M059J (cell line): ENCODE measurements around the gene USP54. TPM values are rescaled to one million over a fixed set of nuclear protein-coding genes. Genes with fewer than 3 reads are reported as not detected.

Experiments
- DNase-seq: peaks from one replicate; pipeline ENCODE4 v3.0.0-alpha.2; 2012; ENCODE audit warnings: low read depth
- total RNA-seq: library from RNA; depleted of rRNA; stranded (reverse); fragments of >200 nt; shearing (Covaris generic); gene quantifications from 2 replicates; pipeline ENCODE4 v1.2.3, GENCODE V29; 2014; rRNA removed

The USP54 gene
- total RNA-seq, 1 experiment from 2014 or later: 13.5 TPM

DNA sequence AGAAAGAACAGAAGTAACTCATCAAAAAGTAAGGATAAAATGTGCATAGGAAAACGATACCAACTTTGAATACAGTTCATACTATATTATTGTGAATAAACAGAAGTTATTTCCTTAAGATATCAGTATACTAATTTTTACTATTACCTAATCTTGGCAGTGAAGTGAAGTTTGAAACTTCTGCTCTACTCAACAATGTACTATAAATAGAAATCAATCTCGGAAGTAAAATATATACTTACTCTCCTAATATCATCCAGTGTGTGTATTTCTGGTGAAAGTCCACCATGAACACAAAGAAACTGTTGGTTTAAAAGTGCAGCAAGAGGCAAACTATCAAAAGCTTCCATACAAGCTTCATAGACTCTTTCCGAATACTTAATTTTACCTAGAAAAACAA, 119.9 kb downstream of the USP54 start:
- no peak for DNase-seq

DNA sequence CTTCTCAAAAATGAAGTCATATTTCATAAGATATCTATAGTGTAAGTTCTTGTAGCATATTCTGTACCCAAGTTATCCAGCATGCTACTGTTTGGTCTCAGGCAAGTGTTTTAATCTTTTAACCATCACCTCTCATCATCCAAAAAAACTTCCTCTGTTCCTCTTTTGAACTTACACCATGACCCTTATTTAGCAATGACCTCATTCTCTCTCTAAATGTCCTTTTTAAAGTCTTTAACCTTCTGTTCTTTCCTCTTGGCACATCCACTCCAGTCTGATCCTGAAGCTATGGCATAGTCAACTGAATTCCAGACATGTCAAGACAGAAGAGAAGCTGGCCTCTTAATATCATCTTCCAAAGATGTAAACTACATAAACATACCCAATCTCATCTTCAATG, 121.6 kb downstream of the USP54 start:
- DNase-seq: no peak

DNA sequence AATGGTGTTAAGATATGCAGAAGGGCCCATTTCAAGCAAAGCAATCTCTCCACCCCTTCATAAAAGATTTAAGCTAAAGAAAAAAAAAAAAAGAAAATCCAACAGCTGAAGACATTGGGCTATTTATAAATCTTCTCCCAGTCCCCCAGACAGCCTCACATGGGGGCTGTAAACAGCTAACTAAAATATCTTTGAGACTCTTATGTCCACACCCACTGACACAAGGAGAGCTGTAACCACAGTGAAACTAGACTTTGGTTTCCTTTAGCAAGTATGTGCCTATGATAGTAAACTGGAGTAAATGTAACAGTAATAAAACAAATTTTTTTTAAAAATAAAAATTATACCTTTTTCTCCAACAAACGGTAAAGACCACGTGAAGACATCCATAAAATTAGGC, 123.9 kb downstream of the USP54 start:
- DNase-seq: no peak

DNA sequence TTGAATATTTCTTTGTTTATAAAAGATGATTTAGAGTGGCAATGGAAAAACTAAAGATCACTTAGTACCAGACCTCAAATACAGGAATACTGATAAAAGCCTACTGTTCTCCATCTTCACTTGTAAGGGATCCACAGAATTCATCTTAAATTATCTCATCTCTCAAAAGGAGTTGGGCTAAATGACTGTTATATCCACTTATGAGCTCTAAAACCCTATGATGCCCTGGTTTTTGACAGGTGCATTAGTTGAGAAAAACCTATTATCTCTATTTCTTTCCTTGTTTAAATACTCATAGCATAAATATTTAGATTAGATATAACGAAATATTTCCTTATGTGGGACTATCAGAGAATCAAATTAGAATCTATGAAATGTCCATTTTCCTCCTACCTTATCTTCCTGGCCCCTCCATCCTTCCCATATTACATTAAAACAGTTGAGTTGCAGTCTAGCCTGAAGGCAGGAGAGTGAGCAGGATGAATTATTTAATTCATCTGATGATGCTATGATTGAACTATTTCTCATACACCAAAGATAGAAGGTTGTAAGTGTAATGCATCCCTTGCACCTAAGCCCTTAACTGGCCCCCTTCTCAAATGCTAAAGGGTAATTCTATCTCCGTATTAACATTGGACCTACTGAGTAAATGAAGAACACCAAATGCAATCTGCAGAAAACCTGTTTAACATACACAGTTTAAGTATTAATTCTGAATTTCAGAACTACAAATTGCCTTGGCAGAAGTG, 125.0 kb downstream of the USP54 start:
- no peak for DNase-seq

DNA sequence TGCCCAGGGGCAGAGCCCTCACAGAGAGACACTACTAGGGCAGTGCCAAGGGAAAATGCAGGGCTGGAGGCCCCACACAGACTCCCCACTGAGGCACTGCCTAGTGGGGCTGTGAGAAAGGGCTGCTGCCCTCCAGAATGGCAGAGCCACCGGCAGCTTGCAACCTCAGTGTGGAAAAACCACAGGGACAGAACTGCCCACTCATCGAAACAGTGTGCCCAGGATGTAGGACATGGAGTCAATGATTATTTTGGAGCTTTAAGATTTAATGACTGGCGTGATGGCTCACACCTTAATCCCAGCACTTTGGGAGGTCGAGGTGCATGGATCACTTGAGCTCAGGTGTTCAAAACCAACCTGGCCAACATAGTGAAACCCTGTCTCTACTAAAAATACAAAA, 130.2 kb downstream of the USP54 start:
- no peak for DNase-seq

DNA sequence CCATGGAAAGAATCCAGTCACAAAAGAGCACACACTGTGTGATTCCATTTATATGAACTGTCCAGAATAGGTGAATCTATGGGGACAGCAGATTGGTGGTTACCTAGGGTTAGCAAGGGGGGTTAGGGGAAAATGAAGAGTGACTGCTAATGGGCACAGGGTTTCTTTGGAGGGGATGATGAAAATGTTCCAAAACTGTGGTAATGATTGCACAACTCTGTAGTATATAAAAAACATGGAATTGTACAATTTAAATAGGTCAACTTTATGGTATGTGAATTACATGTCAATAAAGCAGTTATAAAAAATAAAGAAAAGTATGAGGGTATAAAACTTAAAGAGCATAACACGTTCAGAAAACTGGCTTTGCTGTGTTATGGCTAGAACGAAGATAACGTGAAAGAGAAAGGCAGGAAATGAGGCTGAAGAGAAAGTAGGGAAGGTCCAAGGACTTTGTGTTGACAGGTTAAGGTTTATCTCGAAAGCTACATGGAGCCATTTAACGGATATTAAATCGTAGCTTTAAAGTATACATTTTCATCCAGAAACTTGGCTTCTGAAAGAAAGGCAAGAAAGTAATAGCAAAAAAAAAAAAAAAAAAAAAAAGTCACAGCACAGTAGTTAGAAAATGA, 131.3 kb downstream of the USP54 start:
- DNase-seq: no peak

DNA sequence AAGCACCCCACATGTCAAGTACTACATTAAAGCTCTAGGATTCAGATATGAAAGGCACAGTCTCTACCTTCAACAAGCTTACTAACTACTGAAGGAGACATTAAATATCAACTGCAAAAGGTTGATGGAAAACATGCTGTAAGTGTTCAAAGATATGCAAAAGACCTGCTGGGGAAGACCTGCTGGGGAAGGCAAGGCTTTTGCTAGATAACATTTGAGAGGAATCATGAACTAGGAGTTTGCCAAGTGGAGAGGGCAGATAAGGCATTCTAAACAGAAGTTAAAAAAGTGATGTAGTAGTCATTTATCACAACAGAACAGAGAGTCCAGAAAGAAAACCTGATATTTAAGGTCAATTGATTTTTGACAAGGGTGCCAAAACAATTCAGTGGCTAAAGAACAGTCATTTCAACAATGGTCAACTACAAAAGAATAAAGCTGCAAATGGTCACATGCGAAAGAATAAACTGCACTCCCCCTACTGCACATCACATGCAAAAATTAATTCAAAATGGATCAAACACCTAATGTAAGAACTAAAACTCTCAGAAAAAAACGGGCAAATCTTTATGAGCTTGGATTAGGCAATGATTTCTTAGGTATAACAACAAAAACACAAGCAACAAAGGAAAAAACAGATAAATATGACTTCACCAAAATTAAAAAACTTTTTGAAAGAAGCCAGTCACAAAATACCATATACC, 134.8 kb downstream of the USP54 start:
- no peak for DNase-seq

DNA sequence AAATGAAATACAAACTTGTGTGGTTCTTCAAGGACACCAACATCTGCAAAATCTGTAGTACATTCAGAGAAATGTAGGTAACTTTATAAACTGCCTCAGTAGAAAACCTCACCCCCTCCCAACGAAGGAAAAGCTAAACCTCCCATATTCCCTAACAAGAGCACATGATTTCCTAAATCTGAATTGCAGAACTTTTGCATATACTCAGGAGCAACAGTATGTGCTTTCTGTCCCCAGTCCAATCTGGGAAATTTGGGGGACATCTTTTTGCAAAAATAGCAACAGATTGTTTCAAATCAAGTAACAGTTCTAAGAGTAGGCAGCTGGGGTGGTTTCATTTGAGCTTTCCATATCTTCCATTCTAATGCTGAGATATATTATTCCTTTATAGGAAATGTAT, 142.0 kb downstream of the USP54 start:
- DNase-seq: no peak

DNA sequence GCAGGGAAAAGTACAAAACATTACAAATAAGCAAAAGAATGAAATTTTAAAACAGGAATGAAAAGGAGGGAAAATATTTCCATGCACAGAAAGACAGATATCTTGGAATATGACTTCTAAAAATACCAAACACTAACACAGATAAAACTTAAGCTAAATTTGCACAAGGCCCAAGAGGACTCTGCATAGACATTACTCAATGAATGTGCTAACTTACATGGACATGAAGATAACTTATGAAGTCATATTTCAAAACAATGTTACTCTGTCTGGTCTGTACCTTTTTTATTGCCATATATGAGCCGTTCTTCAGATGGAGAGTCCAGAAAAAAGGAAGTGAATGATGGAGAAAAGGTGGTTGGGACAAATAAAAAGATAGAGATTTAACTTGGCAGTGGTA, 142.8 kb downstream of the USP54 start:
- DNase-seq: no peak

Other genes starting within 250 kb of the USP54 start
- gene CFAP70, start 232.5 kb downstream of the USP54 start, total RNA-seq: not detected in 2 replicates
- gene ANXA7, start 177.3 kb downstream of the USP54 start, total RNA-seq: 121 and 151 TPM in 2 replicates
- gene MSS51, start 157.8 kb downstream of the USP54 start, total RNA-seq: 0.10 TPM in 1 of 2 replicates, not detected in the other
- 8.3 and 16.9 TPM in 2 replicates for gene PPP3CB, start 95.3 kb downstream of the USP54 start, total RNA-seq
- gene MYOZ1, start 50.1 kb upstream of the USP54 start, total RNA-seq: 1.0 and 2.8 TPM in 2 replicates
- not detected in 2 replicates for gene SYNPO2L, start 64.7 kb upstream of the USP54 start, total RNA-seq
- 0.76 and 1.1 TPM in 2 replicates for gene AGAP5, start 106.8 kb upstream of the USP54 start, total RNA-seq
- 40.6 and 53.5 TPM in 2 replicates for gene SEC24C, start 153.0 kb upstream of the USP54 start, total RNA-seq
- 62.3 and 79.6 TPM in 2 replicates for gene CHCHD1, start 190.7 kb upstream of the USP54 start, total RNA-seq
- gene ZSWIM8, start 194.3 kb upstream of the USP54 start, total RNA-seq: 24.8 and 30.4 TPM in 2 replicates
- gene NDST2, start 220.3 kb upstream of the USP54 start, total RNA-seq: 2.9 and 9.5 TPM in 2 replicates